A549 (cell line): Measurements from ENCODE around the gene PSME3IP1.

Experiments
- CTCF ChIP-seq: fragments of >200 bp; sonication (Bioruptor Twin); formaldehyde crosslinking; IDR thresholded peaks from 3 replicates; pipeline ENCODE4 v1.5.1; 2016
- EHMT2 ChIP-seq: fragments of 200-600 bp; sonication (generic); IDR thresholded peaks from 2 replicates; pipeline ENCODE4 v1.6.1; 2016; ENCODE audit warnings: antibody characterized with exemption, low read depth, mild to moderate bottlenecking, moderate library complexity
- EP300 ChIP-seq, 2 experiments: fragments of >200 bp; sonication (Bioruptor Twin); formaldehyde crosslinking; IDR thresholded peaks; 2 replicates in 1 of 2; 3 replicates in 1 of 2; pipeline ENCODE4 v1.6.1; 2016 to 2017
- ESRRA ChIP-seq: fragments of 150-350 bp; IDR thresholded peaks from 2 replicates; pipeline ENCODE4 v1.6.1; 2014; ENCODE audit warnings: mild to moderate bottlenecking, low read length, borderline replicate concordance
- HEYL ChIP-seq: fragments of 250-450 bp; sonication (Bioruptor Pico); IDR thresholded peaks from 2 replicates; pipeline ENCODE4 v1.8.0; 2021; ENCODE audit warnings: mild to moderate bottlenecking, moderate library complexity
- KDM5A ChIP-seq: fragments of 200-600 bp; sonication (generic); IDR thresholded peaks from 2 replicates; pipeline ENCODE4 v1.6.1; 2016; ENCODE audit warnings: antibody characterized with exemption, mild to moderate bottlenecking
- MAFK ChIP-seq: fragments of 450-650 bp; IDR thresholded peaks from 2 replicates; pipeline ENCODE4 v1.6.1; 2014; ENCODE audit not compliant: partially characterized antibody
- RCOR1 ChIP-seq: fragments of 150-350 bp; IDR thresholded peaks from 2 replicates; pipeline ENCODE4 v1.6.1; 2014; ENCODE audit warnings: antibody characterized with exemption, low read length, low read depth
- RFX5 ChIP-seq: fragments of 450-650 bp; IDR thresholded peaks from 2 replicates; pipeline ENCODE4 v1.7.1; 2014; ENCODE audit warnings: antibody characterized with exemption, mild to moderate bottlenecking, moderate library complexity
- TFCP2L1 ChIP-seq: fragments of 250-450 bp; sonication (Bioruptor Pico); IDR thresholded peaks from 2 replicates; pipeline ENCODE4 v1.5.0; 2021; ENCODE audit warnings: mild to moderate bottlenecking

- TF ChIP-seq CTCF (no peak), ESRRA (no peak), RFX5 (no peak), EP300 (IDR thresholded peaks at IDR 0.05) (no peak), RCOR1 (no peak), KDM5A (no peak), TFCP2L1 (CRISPR knock-in tag) (no peak), MAFK (no peak), HEYL (CRISPR knock-in tag) (no peak), EHMT2 (no peak)
Observed at GRCh38 chr16:57151369-57151768, 34.5 kb downstream of the PSME3IP1 start.
